ENCODE results near the gene MRPL4.
"Not testable (repeated sequence)": the region's sequence is repeated elsewhere in the genome, so short reads cannot be mapped to it uniquely, and the experiment has no call there.

GRCh38 chr19:10235409-10235808 lies 16.6 kb upstream of the MRPL4 start:
- not testable (repeated sequence) for TF ChIP-seq EZH2 (IDR thresholded peaks at IDR 0.05); POLR2AphosphoS5 (IDR thresholded peaks at IDR 0.05; ENCODE audit: borderline replicate concordance, low read depth, low read length); FOXP2 (optimal IDR thresholded peaks at IDR 0.05; ENCODE audit: control extremely low read depth, extremely low read length, insufficient read depth)
